Measurements from ENCODE around the gene GPR78.

GRCh38 chr4:8615921-8616787 lies 36.0 kb downstream of the GPR78 start:
- no peak for TF ChIP-seq EZH2 (IDR thresholded peaks at IDR 0.05; ENCODE audit: borderline replicate concordance, low read length)
- TF ChIP-seq, protein P1, sequence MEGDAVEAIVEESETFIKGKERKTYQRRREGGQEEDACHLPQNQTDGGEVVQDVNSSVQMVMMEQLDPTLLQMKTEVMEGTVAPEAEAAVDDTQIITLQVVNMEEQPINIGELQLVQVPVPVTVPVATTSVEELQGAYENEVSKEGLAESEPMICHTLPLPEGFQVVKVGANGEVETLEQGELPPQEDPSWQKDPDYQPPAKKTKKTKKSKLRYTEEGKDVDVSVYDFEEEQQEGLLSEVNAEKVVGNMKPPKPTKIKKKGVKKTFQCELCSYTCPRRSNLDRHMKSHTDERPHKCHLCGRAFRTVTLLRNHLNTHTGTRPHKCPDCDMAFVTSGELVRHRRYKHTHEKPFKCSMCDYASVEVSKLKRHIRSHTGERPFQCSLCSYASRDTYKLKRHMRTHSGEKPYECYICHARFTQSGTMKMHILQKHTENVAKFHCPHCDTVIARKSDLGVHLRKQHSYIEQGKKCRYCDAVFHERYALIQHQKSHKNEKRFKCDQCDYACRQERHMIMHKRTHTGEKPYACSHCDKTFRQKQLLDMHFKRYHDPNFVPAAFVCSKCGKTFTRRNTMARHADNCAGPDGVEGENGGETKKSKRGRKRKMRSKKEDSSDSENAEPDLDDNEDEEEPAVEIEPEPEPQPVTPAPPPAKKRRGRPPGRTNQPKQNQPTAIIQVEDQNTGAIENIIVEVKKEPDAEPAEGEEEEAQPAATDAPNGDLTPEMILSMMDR (IDR thresholded peaks at IDR 0.05; ENCODE audit: low read length): no peak

Measured in OCI-LY1 (cell line).